HepG2 (cell line): ENCODE measurements around the gene ARHGAP45. TPM values are rescaled to one million over a fixed set of nuclear protein-coding genes. Genes with fewer than 3 reads are reported as not detected.
A peak's percentile ranks its signal among the peaks of the same experiment; 100 is the strongest.

Experiments
- ATF4 ChIP-seq, 2 experiments: fragments of 450-650 bp in 1 of 2; sonication (generic) in 1 of 2; formaldehyde crosslinking; IDR thresholded peaks; 2 replicates each; pipeline versions ENCODE4 v1.5.0 to v1.8.0; 2020 to 2022; ENCODE audit warnings: mild to moderate bottlenecking in 1 of 2, missing genetic modification reagents in 1 of 2
- CEBPB ChIP-seq: IDR thresholded peaks from 2 replicates; pipeline ENCODE4 v1.6.1; 2011; ENCODE audit warnings: low read depth, low read length, improper control_type of control experiment, borderline replicate concordance
- CSRNP1 ChIP-seq: sonication (generic); formaldehyde crosslinking; IDR thresholded peaks from 2 replicates; pipeline ENCODE4 v1.8.1; 2023; ENCODE audit warnings: mild to moderate bottlenecking, missing genetic modification reagents
- E2F2 ChIP-seq: sonication (generic); formaldehyde crosslinking; IDR thresholded peaks from 2 replicates; pipeline ENCODE4 v1.4.0; 2020; ENCODE audit warnings: missing genetic modification reagents, borderline replicate concordance
- FOXO1 ChIP-seq: sonication (generic); formaldehyde crosslinking; IDR thresholded peaks from 2 replicates; pipeline ENCODE4 v1.4.0; 2020; ENCODE audit warnings: missing genetic modification reagents
- KAT8 ChIP-seq: IDR thresholded peaks from 2 replicates; pipeline ENCODE4 v1.6.1; 2016; ENCODE audit warnings: missing genetic modification reagents, missing compliant biosample characterization
- MAF1 ChIP-seq: sonication (generic); formaldehyde crosslinking; IDR thresholded peaks from 2 replicates; pipeline ENCODE4 v1.5.0; 2020; ENCODE audit warnings: missing genetic modification reagents, borderline replicate concordance
- NPAS2 ChIP-seq: sonication (generic); formaldehyde crosslinking; IDR thresholded peaks from 2 replicates; pipeline ENCODE4 v1.8.0; 2022; ENCODE audit warnings: mild to moderate bottlenecking, missing genetic modification reagents, borderline replicate concordance
- RNF219 ChIP-seq: sonication (generic); formaldehyde crosslinking; IDR thresholded peaks from 2 replicates; pipeline ENCODE4 v1.5.0; 2020; ENCODE audit warnings: mild to moderate bottlenecking, missing genetic modification reagents
- SIN3A ChIP-seq: IDR thresholded peaks from 2 replicates; pipeline ENCODE4 v1.6.1; 2011; ENCODE audit warnings: low read depth, mild to moderate bottlenecking, control low read depth, low read length, borderline replicate concordance
- SRSF9 ChIP-seq: fragments of 200-400 bp; formaldehyde crosslinking; IDR thresholded peaks from 2 replicates; pipeline ENCODE4 v1.6.1; 2018; ENCODE audit warnings: borderline replicate concordance, mild to moderate bottlenecking, low read depth, low read length; ENCODE audit not compliant: insufficient read depth, poor library complexity, severe bottlenecking
- THAP11 ChIP-seq: IDR thresholded peaks from 2 replicates; pipeline ENCODE4 v1.6.1; 2016; ENCODE audit warnings: missing biosample characterization, missing genetic modification reagents
- ZEB1 ChIP-seq: IDR thresholded peaks from 2 replicates; pipeline ENCODE4 v1.6.1; 2012; ENCODE audit warnings: mild to moderate bottlenecking, low read depth, inconsistent platforms; ENCODE audit not compliant: insufficient replicate concordance
- ZNF350 ChIP-seq: sonication (generic); formaldehyde crosslinking; IDR thresholded peaks from 2 replicates; pipeline ENCODE4 v1.4.0; 2020; ENCODE audit warnings: mild to moderate bottlenecking, low read depth, missing genetic modification reagents, borderline replicate concordance
- ZNF44 ChIP-seq: sonication (generic); formaldehyde crosslinking; IDR thresholded peaks from 2 replicates; pipeline ENCODE4 v1.5.1; 2020; ENCODE audit warnings: mild to moderate bottlenecking, missing genetic modification reagents
- ZNF567 ChIP-seq: sonication (generic); formaldehyde crosslinking; IDR thresholded peaks from 2 replicates; pipeline ENCODE4 v1.8.1; 2023; ENCODE audit warnings: mild to moderate bottlenecking, missing genetic modification reagents, borderline replicate concordance
- ZNF709 ChIP-seq: sonication (generic); formaldehyde crosslinking; IDR thresholded peaks from 2 replicates; pipeline ENCODE4 v1.5.0; 2020; ENCODE audit warnings: mild to moderate bottlenecking, missing genetic modification reagents
- ZNF75D ChIP-seq: sonication (generic); formaldehyde crosslinking; IDR thresholded peaks from 2 replicates; pipeline ENCODE4 v1.8.1; 2023; ENCODE audit warnings: missing genetic modification reagents, mild to moderate bottlenecking, borderline replicate concordance
- polyA plus RNA-seq, 8 experiments: library from polyadenylated mRNA; depleted of rRNA in 3 of 8; stranded (reverse) in 7 of 8; unstranded in 1 of 8; fragments of >200 nt; fragmentation: Illumina TruSeq in 4 of 8; extraction: Trizol in 4 of 8; gene quantifications; 2 replicates each; pipeline versions ENCODE4 v1.2.1 to v1.2.3, GENCODE V29; 2011 to 2016; ENCODE audit warnings: low read depth in 4 of 8, missing spikeins in 1 of 8, mixed read lengths in 1 of 8; ENCODE audit not compliant: insufficient read depth in 1 of 8
- total RNA-seq, 5 experiments: library from RNA; depleted of rRNA; stranded (reverse); fragments of >200 nt; fragmentation: Illumina TruSeq; extraction: Trizol; gene quantifications; 2 replicates each; pipeline ENCODE4 v1.2.3, GENCODE V29; 2016; ENCODE audit warnings: low read depth in 1 of 5
- TF ChIP-seq, protein P1 (sequence below): sonication (generic); formaldehyde crosslinking; IDR thresholded peaks from 2 replicates; pipeline ENCODE4 v1.4.0; 2020; ENCODE audit warnings: missing genetic modification reagents
- TF ChIP-seq, protein P2 (sequence below): sonication (generic); formaldehyde crosslinking; conservative IDR thresholded peaks from 2 replicates; pipeline ENCODE4 v1.5.0; 2020; ENCODE audit warnings: missing genetic modification reagents

The ARHGAP45 gene
- total and polyA plus RNA-seq, 2 of the 13 experiments (the other 11 are each of a cell fraction or from before 2014, with no cell fraction given): 0.84 to 32.0 TPM

- TF ChIP-seq ZEB1 (peak; percentile 63), ZNF709 (no peak), MAF1 (CRISPR knock-in tag) (0 out of 2 replicates have a peak, but pooled peaks have one; percentile 51), THAP11 (CRISPR knock-in tag) (peak; percentile 86), E2F2 (CRISPR knock-in tag) (no peak), CEBPB (peak; percentile 96), ZNF567 (peak; percentile 43; the same call in 1 of the 2 replicates), ZNF75D (CRISPR knock-in tag) (no peak), SRSF9 (no peak), NPAS2 (CRISPR knock-in tag) (no peak), CSRNP1 (CRISPR knock-in tag) (no peak), KAT8 (peak; percentile 62), FOXO1 (CRISPR knock-in tag) (peak; percentile 70), SIN3A (0 out of 2 replicates have a peak, but pooled peaks have one; percentile 36), ZNF44 (CRISPR knock-in tag) (no peak), RNF219 (CRISPR knock-in tag) (no peak), ATF4 (CRISPR knock-in tag; IDR thresholded peaks at IDR 0.05) (peak in 1 of 2 experiments; percentile 63; a peak in 1 of 4 replicates), ZNF350 (CRISPR knock-in tag) (peak; percentile 71)
- TF ChIP-seq, protein P1, sequence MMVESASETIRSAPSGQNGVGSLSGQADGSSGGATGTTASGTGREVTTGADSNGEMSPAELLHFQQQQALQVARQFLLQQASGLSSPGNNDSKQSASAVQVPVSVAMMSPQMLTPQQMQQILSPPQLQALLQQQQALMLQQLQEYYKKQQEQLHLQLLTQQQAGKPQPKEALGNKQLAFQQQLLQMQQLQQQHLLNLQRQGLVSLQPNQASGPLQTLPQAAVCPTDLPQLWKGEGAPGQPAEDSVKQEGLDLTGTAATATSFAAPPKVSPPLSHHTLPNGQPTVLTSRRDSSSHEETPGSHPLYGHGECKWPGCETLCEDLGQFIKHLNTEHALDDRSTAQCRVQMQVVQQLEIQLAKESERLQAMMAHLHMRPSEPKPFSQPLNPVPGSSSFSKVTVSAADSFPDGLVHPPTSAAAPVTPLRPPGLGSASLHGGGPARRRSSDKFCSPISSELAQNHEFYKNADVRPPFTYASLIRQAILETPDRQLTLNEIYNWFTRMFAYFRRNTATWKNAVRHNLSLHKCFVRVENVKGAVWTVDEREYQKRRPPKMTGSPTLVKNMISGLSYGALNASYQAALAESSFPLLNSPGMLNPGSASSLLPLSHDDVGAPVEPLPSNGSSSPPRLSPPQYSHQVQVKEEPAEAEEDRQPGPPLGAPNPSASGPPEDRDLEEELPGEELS (CRISPR knock-in tag): peak; percentile 86
- TF ChIP-seq, protein P2, sequence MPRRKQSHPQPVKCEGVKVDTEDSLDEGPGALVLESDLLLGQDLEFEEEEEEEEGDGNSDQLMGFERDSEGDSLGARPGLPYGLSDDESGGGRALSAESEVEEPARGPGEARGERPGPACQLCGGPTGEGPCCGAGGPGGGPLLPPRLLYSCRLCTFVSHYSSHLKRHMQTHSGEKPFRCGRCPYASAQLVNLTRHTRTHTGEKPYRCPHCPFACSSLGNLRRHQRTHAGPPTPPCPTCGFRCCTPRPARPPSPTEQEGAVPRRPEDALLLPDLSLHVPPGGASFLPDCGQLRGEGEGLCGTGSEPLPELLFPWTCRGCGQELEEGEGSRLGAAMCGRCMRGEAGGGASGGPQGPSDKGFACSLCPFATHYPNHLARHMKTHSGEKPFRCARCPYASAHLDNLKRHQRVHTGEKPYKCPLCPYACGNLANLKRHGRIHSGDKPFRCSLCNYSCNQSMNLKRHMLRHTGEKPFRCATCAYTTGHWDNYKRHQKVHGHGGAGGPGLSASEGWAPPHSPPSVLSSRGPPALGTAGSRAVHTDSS (CRISPR knock-in tag): no peak
Observed at GRCh38 chr19:1097810-1098176, 30.8 kb downstream of the ARHGAP45 start (continued).
